OCI-LY3 (cell line): ENCODE data around the gene LTBP2.

ENCODE experiments used
- H2AFZ ChIP-seq: fragments of 200-600, 300-600 bp; shearing (Covaris generic); 2 replicates; pipeline ENCODE4 v1.6.0; 2014; ENCODE audit warnings: antibody characterized with exemption, low read depth, low read length
- H3K27ac ChIP-seq: fragments of 200-600, 300-600 bp; sonication (generic); 2 replicates; pipeline ENCODE4 v1.5.1; 2014; ENCODE audit warnings: mild to moderate bottlenecking, low read length, moderate library complexity, mixed read lengths
- H3K27me3 ChIP-seq: fragments of 200-600, 300-600 bp; sonication (generic); 2 replicates; pipeline ENCODE4 v1.6.1; 2014; ENCODE audit warnings: low read depth, low read length, mixed read lengths
- H3K36me3 ChIP-seq: fragments of 200-600, 300-600 bp; sonication (generic); replicated peaks from 2 replicates; pipeline ENCODE3; 2014; ENCODE audit warnings: low read depth, low read length, mixed read lengths
- H3K4me1 ChIP-seq: fragments of 300-600, 200-600 bp; sonication (generic); 2 replicates; pipeline ENCODE4 v1.6.1; 2014; ENCODE audit warnings: low read length, mixed read lengths
- H3K4me2 ChIP-seq: fragments of 200-600, 300-600 bp; sonication (generic); 2 replicates; pipeline ENCODE4 v1.6.1; 2014; ENCODE audit warnings: low read length, mixed read lengths
- H3K4me3 ChIP-seq: fragments of 300-600, 200-600 bp; sonication (generic); 2 replicates; pipeline ENCODE4 v1.5.1; 2014; ENCODE audit warnings: antibody characterized with exemption, mild to moderate bottlenecking, low read length, moderate library complexity
- H3K79me2 ChIP-seq: fragments of 300-600, 200-600 bp; shearing (Covaris generic); 2 replicates; pipeline ENCODE4 v1.6.1; 2014; ENCODE audit warnings: mild to moderate bottlenecking, low read length, mixed read lengths
- H3K9ac ChIP-seq: fragments of 300-600, 200-600 bp; shearing (Covaris generic); 2 replicates; pipeline ENCODE4 v1.6.0; 2014; ENCODE audit warnings: mild to moderate bottlenecking, low read length, moderate library complexity
- H3K9me3 ChIP-seq: fragments of 200-600, 300-600 bp; shearing (Covaris generic); 2 replicates; pipeline ENCODE4 v1.6.1; 2014; ENCODE audit warnings: low read length, mixed read lengths; ENCODE audit not compliant: insufficient read depth
- H4K20me1 ChIP-seq: fragments of 200-600, 300-600 bp; sonication (generic); 2 replicates; pipeline ENCODE4 v1.6.1; 2016; ENCODE audit warnings: low read length, mixed read lengths; ENCODE audit not compliant: insufficient read depth
- CTCF ChIP-seq: fragments of 200-600, 300-600 bp; sonication (generic); IDR thresholded peaks from 2 replicates; pipeline ENCODE4 v1.5.1; 2014; ENCODE audit warnings: antibody characterized with exemption, low read length, low read depth
- EZH2phosphoT487 ChIP-seq: fragments of 200-600 bp; shearing (Covaris generic); IDR thresholded peaks from 2 replicates; pipeline ENCODE4 v1.6.1; 2018; ENCODE audit warnings: antibody characterized with exemption, mixed run types, low read depth

Gene LTBP2

GRCh38 chr14:74575507-74575906, 36.5 kb downstream of the LTBP2 start:
- no peaks in the 10 kb centered on the region for H3K9me3 ChIP-seq
- peaks cover 11% of the 10 kb centered on the region for H3K27me3 ChIP-seq
- no peak overlapping the region for H3K4me3 ChIP-seq
- no peaks in the 10 kb centered on the region for H4K20me1 ChIP-seq
- TF ChIP-seq CTCF (no peak), EZH2phosphoT487 (no peak)
- no peaks in the 10 kb centered on the region for H3K79me2 ChIP-seq
- H3K4me1 ChIP-seq, result peaks cover 6% of the 10 kb centered on the region; the same call in 1 of the 2 replicates
- no peak overlapping the region for H2AFZ ChIP-seq
- no peak overlapping the region for H3K4me2 ChIP-seq
- H3K27ac ChIP-seq, result no peak overlapping the region
- no peaks in the 10 kb centered on the region for H3K36me3 ChIP-seq
- H3K9ac ChIP-seq, result no peak overlapping the region

GRCh38 chr14:74574706-74575105, 37.3 kb downstream of the LTBP2 start:
- no peak overlapping the region for H3K27ac ChIP-seq
- no peak overlapping the region for H3K4me3 ChIP-seq
- no peaks in the 10 kb centered on the region for H3K9me3 ChIP-seq
- TF ChIP-seq EZH2phosphoT487 (no peak), CTCF (no peak)
- H3K36me3 ChIP-seq, result no peaks in the 10 kb centered on the region
- no peak overlapping the region for H3K4me2 ChIP-seq
- H2AFZ ChIP-seq, result no peak overlapping the region
- peaks cover 6% of the 10 kb centered on the region; the same call in 1 of the 2 replicates for H3K4me1 ChIP-seq
- H3K9ac ChIP-seq, result no peak overlapping the region
- peaks cover 11% of the 10 kb centered on the region for H3K27me3 ChIP-seq
- H3K79me2 ChIP-seq, result no peaks in the 10 kb centered on the region
- no peaks in the 10 kb centered on the region for H4K20me1 ChIP-seq

- Histone ChIP-seq H3K79me2 (no peaks in the 10 kb centered on the region), H3K4me3 (no peak overlapping the region), H3K27me3 (peaks cover 11% of the 10 kb centered on the region), H3K9me3 (no peaks in the 10 kb centered on the region), H3K9ac (no peak overlapping the region), H3K4me2 (no peak overlapping the region), H4K20me1 (no peaks in the 10 kb centered on the region), H3K4me1 (peaks cover 6% of the 10 kb centered on the region; the same call in 1 of the 2 replicates), H3K27ac (no peak overlapping the region), H3K36me3 (no peaks in the 10 kb centered on the region), H2AFZ (no peak overlapping the region)
- TF ChIP-seq CTCF, result no peak
- TF ChIP-seq EZH2phosphoT487, result no peak
Measured at GRCh38 chr14:74574090-74574433, 38.0 kb downstream of the LTBP2 start.

GRCh38 chr14:74573421-74574089, 38.5 kb downstream of the LTBP2 start:
- Histone ChIP-seq H3K27me3 (peaks cover 11% of the 10 kb centered on the region), H4K20me1 (no peaks in the 10 kb centered on the region), H3K9ac (no peak overlapping the region), H3K9me3 (no peaks in the 10 kb centered on the region), H3K4me2 (no peak overlapping the region), H2AFZ (no peak overlapping the region), H3K36me3 (no peaks in the 10 kb centered on the region), H3K27ac (no peak overlapping the region), H3K4me1 (peaks cover 6% of the 10 kb centered on the region; the same call in 1 of the 2 replicates), H3K4me3 (no peak overlapping the region), H3K79me2 (no peaks in the 10 kb centered on the region)
- TF ChIP-seq CTCF (no peak), EZH2phosphoT487 (no peak)
